IgD-negative memory B cell (primary cell): ENCODE measurements around the gene DNAJC6. TPM values are rescaled to one million over a fixed set of nuclear protein-coding genes. Genes with fewer than 3 reads are reported as not detected.
"Not testable (repeated sequence)": the region's sequence is repeated elsewhere in the genome, so short reads cannot be mapped to it uniquely, and the experiment has no call there.

Experiments
- H3K27ac Mint-ChIP-seq, 3 donors: one replicate each; pipeline ENCODE4 v1.8.0; 2020 to 2022; ENCODE audit warnings: mild to moderate bottlenecking in 3 of 3, mixed read lengths in 3 of 3, moderate library complexity in 1 of 3
- H3K27me3 Mint-ChIP-seq: one replicate; pipeline ENCODE4 v1.8.0; 2021; ENCODE audit warnings: mixed read lengths
- H3K36me3 Mint-ChIP-seq: one replicate; pipeline ENCODE4 v1.8.0; 2020; ENCODE audit warnings: mild to moderate bottlenecking, mixed read lengths
- H3K4me1 Mint-ChIP-seq, 3 donors: one replicate each; pipeline ENCODE4 v1.8.0; 2020 to 2022; ENCODE audit warnings: mixed read lengths in 3 of 3, mild to moderate bottlenecking in 1 of 3
- H3K4me3 Mint-ChIP-seq, 4 donors: one replicate each; pipeline ENCODE4 v1.8.0; 2020 to 2022; ENCODE audit warnings: mild to moderate bottlenecking in 4 of 4, mixed read lengths in 4 of 4, moderate library complexity in 3 of 4
- H3K9me3 Mint-ChIP-seq, 3 donors: one replicate each; pipeline ENCODE4 v1.8.0; 2020 to 2021; ENCODE audit warnings: mixed read lengths in 3 of 3, mild to moderate bottlenecking in 1 of 3
- polyA plus RNA-seq: library from polyadenylated mRNA; unstranded; fragments of 300-500 nt; fragmentation: Illumina TruSeq; gene quantifications from one replicate; pipeline ENCODE4 v1.2.3, GENCODE V29; 2021

DNAJC6 gene
- polyA plus RNA-seq, 1 donor from 2014 or later, result 1.1 TPM

GRCh38 chr1:65434760-65435159 is 125.4 kb downstream of the DNAJC6 start:
- H3K27me3 Mint-ChIP-seq, result no peaks in the 10 kb centered on the region
- H3K27ac Mint-ChIP-seq, result no peak overlapping the region
- peaks cover 0 to 3% (median 0%) of the 10 kb centered on the region in 3 donors for H3K4me1 Mint-ChIP-seq
- H3K9me3 Mint-ChIP-seq, result no peaks in the 10 kb centered on the region
- peaks cover 9% of the 10 kb centered on the region for H3K36me3 Mint-ChIP-seq
- no peak overlapping the region for H3K4me3 Mint-ChIP-seq

GRCh38 chr1:65435987-65436386 is 126.6 kb downstream of the DNAJC6 start:
- Mint-ChIP-seq H3K27ac (no peak overlapping the region), H3K9me3 (no peaks in the 10 kb centered on the region), H3K27me3 (peaks cover 3% of the 10 kb centered on the region), H3K36me3 (peaks cover 6% of the 10 kb centered on the region), H3K4me3 (no peak overlapping the region), H3K4me1 (peaks cover 0 to 3% (median 0%) of the 10 kb centered on the region in 3 donors)

- Mint-ChIP-seq H3K27me3 (peaks cover 3% of the 10 kb centered on the region), H3K27ac (no peak overlapping the region), H3K4me1 (no peaks in the 10 kb centered on the region), H3K9me3 (no peaks in the 10 kb centered on the region), H3K4me3 (no peak overlapping the region), H3K36me3 (peaks cover 6% of the 10 kb centered on the region)
Observed at GRCh38 chr1:65437616-65438015, 128.3 kb downstream of the DNAJC6 start.

GRCh38 chr1:65440322-65440900 is 131.1 kb downstream of the DNAJC6 start:
- Mint-ChIP-seq H3K4me1 (no peaks in the 10 kb centered on the region), H3K27ac (peak overlapping the region in 1 of 3 donors; percentile 51), H3K4me3 (peak overlapping the region in 1 of 4 donors; percentile 76), H3K36me3 (peaks cover 2% of the 10 kb centered on the region), H3K27me3 (peaks cover 3% of the 10 kb centered on the region), H3K9me3 (no peaks in the 10 kb centered on the region)

GRCh38 chr1:65440915-65441314 is 131.6 kb downstream of the DNAJC6 start:
- H3K4me3 Mint-ChIP-seq, result no peak overlapping the region
- peaks cover 3% of the 10 kb centered on the region for H3K27me3 Mint-ChIP-seq
- H3K36me3 Mint-ChIP-seq, result peaks cover 2% of the 10 kb centered on the region
- H3K27ac Mint-ChIP-seq, result peak overlapping the region in 1 of 3 donors; percentile 51
- H3K9me3 Mint-ChIP-seq, result no peaks in the 10 kb centered on the region
- no peaks in the 10 kb centered on the region for H3K4me1 Mint-ChIP-seq

- H3K27ac Mint-ChIP-seq, result no peak overlapping the region
- peaks cover 0 to under 1% (median 0%) of the 10 kb centered on the region in 3 donors for H3K9me3 Mint-ChIP-seq
- no peak overlapping the region for H3K4me3 Mint-ChIP-seq
- no peaks in the 10 kb centered on the region for H3K4me1 Mint-ChIP-seq
- peaks cover 2% of the 10 kb centered on the region for H3K36me3 Mint-ChIP-seq
- H3K27me3 Mint-ChIP-seq, result peaks cover 3% of the 10 kb centered on the region
Observed at GRCh38 chr1:65441464-65441863, 132.1 kb downstream of the DNAJC6 start.

GRCh38 chr1:65442442-65442841 is 133.1 kb downstream of the DNAJC6 start:
- Mint-ChIP-seq H3K4me1 (no peaks in the 10 kb centered on the region), H3K4me3 (no peak overlapping the region), H3K9me3 (peaks cover 0 to 2% (median 0%) of the 10 kb centered on the region in 3 donors), H3K27me3 (peaks cover 3% of the 10 kb centered on the region), H3K27ac (no peak overlapping the region), H3K36me3 (peaks cover 2% of the 10 kb centered on the region)

- H3K9me3 Mint-ChIP-seq, result peaks cover 0 to 2% (median 0%) of the 10 kb centered on the region in 3 donors
- no peaks in the 10 kb centered on the region for H3K36me3 Mint-ChIP-seq
- H3K4me3 Mint-ChIP-seq, result no peak overlapping the region
- H3K27ac Mint-ChIP-seq, result no peak overlapping the region
- no peaks in the 10 kb centered on the region for H3K4me1 Mint-ChIP-seq
- peaks cover 3% of the 10 kb centered on the region for H3K27me3 Mint-ChIP-seq
Observed at GRCh38 chr1:65443647-65444046, 134.3 kb downstream of the DNAJC6 start.

- peaks cover 3% of the 10 kb centered on the region for H3K27me3 Mint-ChIP-seq
- no peak overlapping the region for H3K27ac Mint-ChIP-seq
- peaks cover 0 to 2% (median 0%) of the 10 kb centered on the region in 3 donors for H3K9me3 Mint-ChIP-seq
- no peaks in the 10 kb centered on the region for H3K4me1 Mint-ChIP-seq
- no peak overlapping the region for H3K4me3 Mint-ChIP-seq
- H3K36me3 Mint-ChIP-seq, result no peaks in the 10 kb centered on the region
Observed at GRCh38 chr1:65444128-65444640, 134.8 kb downstream of the DNAJC6 start.

GRCh38 chr1:65445837-65446236 is 136.5 kb downstream of the DNAJC6 start:
- Mint-ChIP-seq H3K36me3 (no peaks in the 10 kb centered on the region), H3K9me3 (peaks cover 0 to 2% (median 0%) of the 10 kb centered on the region in 3 donors), H3K27ac (no peak overlapping the region), H3K4me3 (no peak overlapping the region), H3K27me3 (no peaks in the 10 kb centered on the region), H3K4me1 (no peaks in the 10 kb centered on the region)

- Mint-ChIP-seq H3K4me3 (no peak overlapping the region), H3K36me3 (no peaks in the 10 kb centered on the region), H3K4me1 (no peaks in the 10 kb centered on the region), H3K27me3 (peaks cover 2% of the 10 kb centered on the region), H3K27ac (no peak overlapping the region), H3K9me3 (peaks cover 0 to 2% (median 0%) of the 10 kb centered on the region in 3 donors)
Observed at GRCh38 chr1:65449214-65449823, 140.0 kb downstream of the DNAJC6 start.

- not testable (repeated sequence) for H3K27ac Mint-ChIP-seq, H3K9me3 Mint-ChIP-seq, H3K4me1 Mint-ChIP-seq, H3K27me3 Mint-ChIP-seq, H3K4me3 Mint-ChIP-seq, H3K36me3 Mint-ChIP-seq
Observed at GRCh38 chr1:65455678-65456077, 146.3 kb downstream of the DNAJC6 start.

- H3K27ac Mint-ChIP-seq, result no peak overlapping the region
- peaks cover 4 to 6% (median 6%) of the 10 kb centered on the region in 3 donors for H3K9me3 Mint-ChIP-seq
- peaks cover 4% of the 10 kb centered on the region for H3K27me3 Mint-ChIP-seq
- peaks cover 2% of the 10 kb centered on the region for H3K36me3 Mint-ChIP-seq
- no peak overlapping the region for H3K4me3 Mint-ChIP-seq
- H3K4me1 Mint-ChIP-seq, result peaks cover 0 to 5% (median 3%) of the 10 kb centered on the region in 3 donors
Observed at GRCh38 chr1:65456481-65456880, 147.1 kb downstream of the DNAJC6 start.

- H3K9me3 Mint-ChIP-seq, result peaks cover 6% of the 10 kb centered on the region in 3 donors
- H3K27me3 Mint-ChIP-seq, result peaks cover 4% of the 10 kb centered on the region
- no peak overlapping the region for H3K27ac Mint-ChIP-seq
- no peak overlapping the region for H3K4me3 Mint-ChIP-seq
- peaks cover 0 to 5% (median 3%) of the 10 kb centered on the region in 3 donors for H3K4me1 Mint-ChIP-seq
- peaks cover 2% of the 10 kb centered on the region for H3K36me3 Mint-ChIP-seq
Observed at GRCh38 chr1:65457868-65458267, 148.5 kb downstream of the DNAJC6 start.

GRCh38 chr1:65458730-65459396 is 149.5 kb downstream of the DNAJC6 start:
- H3K4me1 Mint-ChIP-seq, result peaks cover 0 to 5% (median 3%) of the 10 kb centered on the region in 3 donors
- peaks cover 2% of the 10 kb centered on the region for H3K27me3 Mint-ChIP-seq
- no peak overlapping the region for H3K4me3 Mint-ChIP-seq
- H3K9me3 Mint-ChIP-seq, result peaks cover 6 to 12% (median 6%) of the 10 kb centered on the region in 3 donors
- H3K36me3 Mint-ChIP-seq, result peaks cover 2% of the 10 kb centered on the region
- peak overlapping the region in 1 of 3 donors; percentile 16 for H3K27ac Mint-ChIP-seq
